CD4-positive, CD25-positive, alpha-beta regulatory T cell (primary cell): ENCODE results near the gene EIF3K. TPM values are rescaled to one million over a fixed set of nuclear protein-coding genes. Genes with fewer than 3 reads are reported as not detected.
"Not testable (repeated sequence)": the region's sequence is repeated elsewhere in the genome, so short reads cannot be mapped to it uniquely, and the experiment has no call there.

Experiments used
- ATAC-seq, 2 donors: fragments of 150-1000 bp; cut with Tn5 transposase; one replicate each; pipeline ENCODE4 v1.10.0; 2021; ENCODE audit warnings: low read depth in 2 of 2, moderate number of reproducible peaks in 2 of 2, moderate library complexity in 1 of 2
- DNase-seq, 3 donors: peaks; one replicate each; pipeline versions ENCODE4 v3.0.0 to v3.0.0-alpha.2; 2012 to 2022; ENCODE audit warnings: mixed read lengths in 1 of 3
- H3K27ac ChIP-seq: one replicate; pipeline ENCODE4 v1.7.0; 2013; ENCODE audit warnings: mild to moderate bottlenecking, low read length; ENCODE audit not compliant: insufficient read depth, poor library complexity, severe bottlenecking
- H3K27me3 ChIP-seq: one replicate; pipeline ENCODE4 v1.7.0; 2013; ENCODE audit warnings: low read length; ENCODE audit not compliant: control insufficient read depth, insufficient read depth
- H3K36me3 ChIP-seq: one replicate; pipeline ENCODE4 v1.7.0; 2013; ENCODE audit warnings: mild to moderate bottlenecking, low read length, moderate library complexity; ENCODE audit not compliant: control insufficient read depth, insufficient read depth
- H3K4me1 ChIP-seq: 2 replicates; pipeline ENCODE4 v1.7.0; 2013; ENCODE audit warnings: mild to moderate bottlenecking, low read length; ENCODE audit not compliant: insufficient read depth, control insufficient read depth, poor library complexity, severe bottlenecking
- H3K4me3 ChIP-seq: one replicate; pipeline ENCODE4 v1.7.0; 2013; ENCODE audit warnings: low read depth, mild to moderate bottlenecking, low read length, moderate library complexity
- H3K9me3 ChIP-seq, 2 experiments: 1 replicate in 1 of 2; 2 replicates in 1 of 2; pipeline ENCODE4 v1.7.0; 2013; ENCODE audit warnings: low read length in 2 of 2, mild to moderate bottlenecking in 1 of 2, moderate library complexity in 1 of 2; ENCODE audit not compliant: control insufficient read depth in 2 of 2
- H3K27ac Mint-ChIP-seq, 3 donors: one replicate each; pipeline ENCODE4 v1.8.0; 2020 to 2022; ENCODE audit warnings: mild to moderate bottlenecking in 3 of 3, mixed read lengths in 3 of 3, moderate library complexity in 2 of 3
- H3K27me3 Mint-ChIP-seq: one replicate; pipeline ENCODE4 v1.8.0; 2022; ENCODE audit warnings: mild to moderate bottlenecking, mixed read lengths
- H3K36me3 Mint-ChIP-seq: one replicate; pipeline ENCODE4 v1.8.0; 2020; ENCODE audit warnings: mixed read lengths
- H3K4me1 Mint-ChIP-seq, 4 donors: one replicate each; pipeline ENCODE4 v1.8.0; 2020 to 2022; ENCODE audit warnings: mixed read lengths in 4 of 4, mild to moderate bottlenecking in 1 of 4
- H3K4me3 Mint-ChIP-seq, 4 donors: one replicate each; pipeline ENCODE4 v1.8.0; 2020 to 2022; ENCODE audit warnings: mild to moderate bottlenecking in 4 of 4, mixed read lengths in 4 of 4, moderate library complexity in 3 of 4
- H3K9me3 Mint-ChIP-seq, 7 donors: one replicate each; pipeline ENCODE4 v1.8.0; 2020 to 2022; ENCODE audit warnings: mixed read lengths in 7 of 7, mild to moderate bottlenecking in 3 of 7, moderate library complexity in 2 of 7
- polyA plus RNA-seq, 4 donors: library from polyadenylated mRNA; unstranded; fragments of 300-500 nt; fragmentation: Illumina TruSeq; gene quantifications; one replicate each; pipeline ENCODE4 v1.2.3, GENCODE V29; 2021
- total RNA-seq: library from RNA; stranded (reverse); gene quantifications from one replicate; pipeline ENCODE4 v1.2.3, GENCODE V29; 2022

Gene EIF3K
- total RNA-seq (319 TPM), polyA plus RNA-seq (100 to 1,000 TPM; 429 to 508 (median 476) TPM)

GRCh38 chr19:38618590-38619360 is at the start of gene EIF3K:
EIF3K (plus strand) TSS chr19:38619188; CDS start chr19:38619269, 81 bp downstream.
- H3K27ac ChIP-seq: peak within 1 kb of the TSS; percentile 92
- Mint-ChIP-seq H3K4me3 (peak within 1 kb of the TSS; percentile 95 to 100 (median 98)), H3K9me3 (no peaks in the 10 kb centered on the region), H3K36me3 (peaks cover 23% of the 10 kb centered on the region), H3K27ac (peak within 1 kb of the TSS; percentile 96 to 100 (median 99)), H3K27me3 (no peaks in the 10 kb centered on the region), H3K4me1 (peaks cover 5 to 73% (median 26%) of the 10 kb centered on the region in 4 donors)
- peak within 1 kb of the TSS; percentile 92 for H3K4me3 ChIP-seq
- peak; percentile 65 to 66 for ATAC-seq
- peak; percentile 96 to 99 (median 97) for DNase-seq
- no peaks in the 10 kb centered on the region for H3K27me3 ChIP-seq
- peaks cover 32% of the 10 kb centered on the region for H3K36me3 ChIP-seq
- no peaks in the 10 kb centered on the region for H3K9me3 ChIP-seq
- peaks cover 54% of the 10 kb centered on the region for H3K4me1 ChIP-seq

- ATAC-seq: no peak
- no peak overlapping the region for H3K4me3 ChIP-seq
- Mint-ChIP-seq H3K27ac (no peak overlapping the region), H3K27me3 (peaks cover 5% of the 10 kb centered on the region), H3K9me3 (no peaks in the 10 kb centered on the region), H3K4me1 (peaks cover 0 to 12% (median 3%) of the 10 kb centered on the region in 4 donors), H3K36me3 (no peaks in the 10 kb centered on the region), H3K4me3 (no peak overlapping the region)
- H3K4me1 ChIP-seq: peaks cover 9% of the 10 kb centered on the region
- H3K27ac ChIP-seq: no peak overlapping the region
- no peak for DNase-seq
- no peaks in the 10 kb centered on the region for H3K27me3 ChIP-seq
- H3K9me3 ChIP-seq: no peaks in the 10 kb centered on the region
- no peaks in the 10 kb centered on the region for H3K36me3 ChIP-seq
Observed at GRCh38 chr19:38569368-38569983, 49.5 kb upstream of the EIF3K start.

GRCh38 chr19:38571682-38572081 is 47.3 kb upstream of the EIF3K start:
- H3K36me3 ChIP-seq: no peaks in the 10 kb centered on the region
- Mint-ChIP-seq H3K9me3 (no peaks in the 10 kb centered on the region), H3K27me3 (no peaks in the 10 kb centered on the region), H3K36me3 (no peaks in the 10 kb centered on the region), H3K27ac (peak overlapping the region in 1 of 3 donors; percentile 31), H3K4me3 (no peak overlapping the region), H3K4me1 (peaks cover 0 to under 1% (median 0%) of the 10 kb centered on the region in 4 donors)
- no peaks in the 10 kb centered on the region for H3K4me1 ChIP-seq
- H3K9me3 ChIP-seq: no peaks in the 10 kb centered on the region
- DNase-seq (no peak), ATAC-seq (no peak)
- no peaks in the 10 kb centered on the region for H3K27me3 ChIP-seq
- H3K27ac ChIP-seq: no peak overlapping the region
- no peak overlapping the region for H3K4me3 ChIP-seq

- H3K27ac Mint-ChIP-seq: no peak overlapping the region
- Histone ChIP-seq H3K4me1 (peaks cover 11% of the 10 kb centered on the region), H3K27me3 (no peaks in the 10 kb centered on the region), H3K36me3 (no peaks in the 10 kb centered on the region), H3K27ac (no peak overlapping the region), H3K9me3 (no peaks in the 10 kb centered on the region), H3K4me3 (no peak overlapping the region)
- H3K4me1 Mint-ChIP-seq: peaks cover 0 to 16% (median 5%) of the 10 kb centered on the region in 4 donors
- H3K4me3 Mint-ChIP-seq: no peak overlapping the region
- H3K9me3 Mint-ChIP-seq: no peaks in the 10 kb centered on the region
- H3K27me3 Mint-ChIP-seq: no peaks in the 10 kb centered on the region
- no peak for ATAC-seq
- no peaks in the 10 kb centered on the region for H3K36me3 Mint-ChIP-seq
- no peak for DNase-seq
Observed at GRCh38 chr19:38577826-38578225, 41.2 kb upstream of the EIF3K start.

DNA sequence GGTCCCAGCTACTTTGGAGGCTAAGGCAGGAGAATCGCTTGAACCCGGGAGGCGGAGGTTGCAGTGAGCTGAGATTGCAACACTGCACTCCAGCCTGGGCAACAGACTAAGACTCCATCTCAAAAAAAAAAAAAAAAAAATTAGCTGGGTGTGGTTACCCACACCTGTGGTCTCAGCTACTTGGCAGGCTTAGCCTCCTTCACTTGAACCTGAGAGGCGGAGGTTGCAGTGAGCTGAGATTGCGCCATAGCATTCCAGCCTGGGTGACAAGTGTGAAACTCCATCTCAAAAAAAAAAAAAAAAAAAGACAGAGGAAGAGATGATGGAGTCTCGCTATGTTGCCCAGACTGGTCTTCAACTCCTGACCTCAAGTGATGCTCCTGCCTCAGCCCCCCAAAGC is 39.7 kb upstream of the EIF3K start:
- H3K4me1 ChIP-seq: peaks cover 11% of the 10 kb centered on the region
- peaks cover 0 to 21% (median 6%) of the 10 kb centered on the region in 4 donors for H3K4me1 Mint-ChIP-seq
- H3K4me3 ChIP-seq, H3K27ac ChIP-seq, H3K36me3 Mint-ChIP-seq, H3K9me3 Mint-ChIP-seq, H3K27me3 ChIP-seq, H3K36me3 ChIP-seq, H3K4me3 Mint-ChIP-seq, H3K27ac Mint-ChIP-seq, DNase-seq, H3K27me3 Mint-ChIP-seq, H3K9me3 ChIP-seq: not testable (repeated sequence)
- peak; percentile 37 to 59 for ATAC-seq

GRCh38 chr19:38580080-38580479 is 38.9 kb upstream of the EIF3K start:
- H3K4me1 Mint-ChIP-seq: peaks cover 0 to 21% (median 6%) of the 10 kb centered on the region in 4 donors
- Histone ChIP-seq H3K27me3 (no peaks in the 10 kb centered on the region), H3K9me3 (no peaks in the 10 kb centered on the region), H3K4me1 (peaks cover 11% of the 10 kb centered on the region), H3K27ac (no peak overlapping the region), H3K4me3 (no peak overlapping the region), H3K36me3 (no peaks in the 10 kb centered on the region)
- no peaks in the 10 kb centered on the region for H3K27me3 Mint-ChIP-seq
- no peak for DNase-seq
- H3K27ac Mint-ChIP-seq: peak overlapping the region in 1 of 3 donors; percentile 71
- no peaks in the 10 kb centered on the region for H3K9me3 Mint-ChIP-seq
- ATAC-seq: no peak
- H3K36me3 Mint-ChIP-seq: no peaks in the 10 kb centered on the region
- no peak overlapping the region for H3K4me3 Mint-ChIP-seq

DNA sequence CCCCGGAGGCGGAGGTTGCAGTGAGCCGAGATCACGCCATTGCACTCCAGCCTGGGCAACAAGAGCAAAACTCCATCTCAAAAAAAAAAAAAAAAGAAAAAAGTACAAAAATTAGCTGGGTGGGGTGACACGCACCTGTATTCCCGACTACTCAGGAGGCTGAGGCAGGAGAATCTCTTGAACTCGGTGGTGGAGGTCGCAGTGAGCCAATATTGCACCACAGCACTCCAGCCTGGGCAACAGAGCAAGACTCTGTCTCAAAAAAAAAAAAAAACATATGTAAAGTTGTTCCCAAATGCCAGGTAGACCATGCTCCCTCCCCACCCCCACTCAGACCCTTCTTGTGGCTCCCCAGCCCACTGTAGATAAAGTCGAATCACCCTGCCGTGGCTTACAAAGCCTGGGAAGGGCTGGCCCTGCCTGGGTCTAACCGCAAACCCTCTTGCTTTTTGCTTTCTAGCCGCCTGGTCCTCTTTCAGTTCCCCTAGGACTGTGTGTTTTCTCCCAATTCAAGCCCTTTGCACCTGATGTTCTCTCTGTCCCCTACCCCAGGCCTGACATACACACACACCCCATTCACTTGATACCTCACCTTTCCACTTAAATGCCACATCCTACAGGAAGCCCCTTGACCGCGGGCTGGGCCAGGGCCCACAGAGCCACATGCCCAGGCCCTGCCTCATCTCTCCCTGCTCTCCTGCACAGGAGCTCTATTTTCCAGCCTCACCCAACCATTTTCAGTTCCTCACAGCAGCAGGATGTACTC is 35.6 kb upstream of the EIF3K start:
- Mint-ChIP-seq H3K4me3 (no peak overlapping the region), H3K27me3 (no peaks in the 10 kb centered on the region), H3K9me3 (no peaks in the 10 kb centered on the region), H3K36me3 (peaks cover 10% of the 10 kb centered on the region), H3K4me1 (peaks cover 0 to 20% (median 5%) of the 10 kb centered on the region in 4 donors), H3K27ac (peak overlapping the region in 2 of 3 donors; percentile 1 to 52)
- peaks cover 11% of the 10 kb centered on the region for H3K4me1 ChIP-seq
- H3K27me3 ChIP-seq: no peaks in the 10 kb centered on the region
- H3K4me3 ChIP-seq: no peak overlapping the region
- no peaks in the 10 kb centered on the region for H3K9me3 ChIP-seq
- no peak overlapping the region for H3K27ac ChIP-seq
- ATAC-seq (peak; percentile 22 to 25), DNase-seq (no peak)
- H3K36me3 ChIP-seq: peaks cover 21% of the 10 kb centered on the region
